C4-2B (cell line): Measurements from ENCODE around the gene C1orf174.

Source experiments
- CTCF ChIP-seq: fragments of 450-650 bp; conservative IDR thresholded peaks from 2 replicates; pipeline ENCODE4 v1.5.1; 2017; ENCODE audit warnings: mild to moderate bottlenecking
- ZFX ChIP-seq: fragments of 450-650 bp; IDR thresholded peaks from 2 replicates; pipeline ENCODE4 v1.6.1; 2017

GRCh38 chr1:3902111-3902511 is 2.0 kb upstream of the C1orf174 start:
- TF ChIP-seq ZFX (no peak), CTCF (no peak)
